Forelimb muscle (tissue), 1 donor: Measurements from ENCODE around the gene SORCS2. TPM values are rescaled to one million over a fixed set of nuclear protein-coding genes. Genes with fewer than 3 reads are reported as not detected.

Experiments used
- DNase-seq: peaks from one replicate; pipeline ENCODE4 v3.0.0-alpha.2; 2013; ENCODE audit warnings: low read depth
- polyA plus RNA-seq: library from polyadenylated mRNA; unstranded; fragments of 120-200 nt; gene quantifications from one replicate; pipeline ENCODE4 v1.2.1, GENCODE V29; 2013; ENCODE audit not compliant: insufficient read length

SORCS2 gene
- polyA plus RNA-seq, 1 donor: 8.8 TPM

- no peak for DNase-seq
These were observed 331.8 kb downstream of the SORCS2 start for GRCh38 chr4:7524064-7524682.

DNA sequence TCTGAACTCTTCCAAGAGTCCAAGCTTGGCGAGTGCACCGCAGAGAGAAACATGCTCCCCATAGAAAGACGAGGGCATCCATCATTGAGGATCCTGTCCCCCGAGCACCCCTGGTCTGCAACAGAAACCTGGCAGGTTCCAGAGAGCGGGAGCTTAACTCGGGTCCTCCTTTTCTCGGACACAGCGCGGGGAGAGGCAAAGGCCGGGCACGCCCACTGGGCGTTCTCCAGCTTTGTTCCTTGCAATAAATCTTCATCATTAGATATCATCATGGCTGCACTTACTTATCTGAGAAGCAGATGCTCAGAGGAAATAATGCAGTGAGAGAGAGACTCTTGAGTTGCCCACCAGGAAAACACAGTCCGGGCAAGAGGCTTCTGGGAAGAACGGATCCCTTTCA lies 332.5 kb downstream of the SORCS2 start:
- DNase-seq: no peak

- no peak for DNase-seq
These were observed 334.2 kb downstream of the SORCS2 start for GRCh38 chr4:7526491-7526890.

DNA sequence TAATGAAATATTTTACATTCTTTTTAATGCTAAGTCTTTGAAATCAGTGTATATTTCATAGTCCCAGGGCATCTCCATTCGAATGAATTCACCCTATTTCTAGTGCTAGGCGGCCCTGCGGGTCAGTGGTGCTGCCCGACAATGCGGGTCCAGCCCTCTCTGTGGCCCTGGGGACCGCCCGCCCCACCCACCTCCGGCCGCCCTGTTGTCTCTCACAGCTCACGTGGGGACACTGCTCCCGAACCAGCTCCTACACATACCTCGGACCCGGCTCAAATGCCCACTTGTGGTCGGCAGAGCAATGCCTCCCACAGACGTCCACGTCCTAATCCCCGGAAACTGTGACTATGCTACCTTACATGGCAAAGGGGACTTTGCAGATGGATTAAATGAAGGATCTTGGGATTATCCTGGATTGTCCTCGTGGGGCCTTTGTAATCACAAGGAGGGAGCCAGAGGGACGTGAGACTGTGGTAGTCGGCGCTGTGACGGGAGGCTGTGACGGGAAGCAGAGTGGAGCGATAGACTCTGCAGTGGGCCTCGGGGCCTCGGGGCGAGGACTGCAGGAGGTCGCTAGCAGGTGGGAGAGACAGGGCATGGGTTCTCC lies 334.7 kb downstream of the SORCS2 start:
- DNase-seq: no peak

DNA sequence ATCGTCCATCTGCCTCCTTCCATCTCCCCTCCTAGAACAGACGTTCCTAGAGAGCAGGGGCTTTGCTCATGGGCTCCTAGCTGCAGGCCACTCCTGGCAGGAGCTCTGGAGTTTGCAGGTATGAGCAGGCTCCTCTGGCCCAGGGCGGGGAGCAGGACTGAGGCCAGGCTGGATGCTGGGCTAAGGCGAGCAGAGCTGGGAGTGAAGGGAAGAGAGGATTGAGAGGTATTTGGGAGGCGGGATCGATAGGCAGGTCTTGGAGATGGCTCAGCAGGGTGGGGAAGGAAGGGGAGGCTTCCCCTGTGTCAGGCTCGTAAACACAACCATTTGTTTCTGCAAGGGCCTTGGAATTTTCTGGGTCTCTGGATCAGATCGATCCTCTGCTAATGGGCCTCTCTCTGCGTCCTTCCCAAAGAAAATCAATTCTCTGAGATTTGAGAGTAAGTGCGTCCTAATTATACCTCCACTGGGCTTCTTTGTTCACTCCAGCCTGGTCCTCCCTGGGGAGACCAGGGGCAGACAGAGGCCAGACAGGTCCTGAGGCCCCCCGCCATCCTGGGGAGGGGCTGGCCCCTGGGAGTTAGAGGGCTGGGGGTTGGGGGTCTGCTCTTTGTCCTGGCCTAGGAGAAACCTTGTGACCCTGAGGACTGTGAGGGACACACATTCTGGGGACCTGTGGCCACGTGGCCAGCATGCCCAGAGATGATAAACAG lies 337.2 kb downstream of the SORCS2 start:
- DNase-seq: no peak

DNA sequence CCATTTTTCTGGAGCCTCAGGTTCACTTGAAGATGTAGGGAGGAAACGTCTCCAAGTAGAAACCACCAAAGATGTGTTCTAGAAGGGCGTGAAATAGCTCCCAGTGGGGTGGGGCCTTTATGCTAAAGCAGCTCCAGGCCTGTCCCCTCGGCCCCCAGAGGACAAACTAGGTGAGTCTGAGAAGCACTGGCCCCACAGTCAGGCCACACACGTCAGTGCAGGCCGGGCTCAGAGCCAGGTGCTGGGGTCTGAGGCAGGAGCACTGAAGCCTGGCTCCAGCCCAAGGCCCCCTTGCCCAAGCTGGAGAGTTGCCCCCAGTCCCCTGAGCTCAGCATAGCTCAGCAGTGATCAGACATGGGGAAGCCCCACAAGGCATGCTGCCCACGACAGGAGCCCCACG lies 337.7 kb downstream of the SORCS2 start:
- DNase-seq: no peak

DNA sequence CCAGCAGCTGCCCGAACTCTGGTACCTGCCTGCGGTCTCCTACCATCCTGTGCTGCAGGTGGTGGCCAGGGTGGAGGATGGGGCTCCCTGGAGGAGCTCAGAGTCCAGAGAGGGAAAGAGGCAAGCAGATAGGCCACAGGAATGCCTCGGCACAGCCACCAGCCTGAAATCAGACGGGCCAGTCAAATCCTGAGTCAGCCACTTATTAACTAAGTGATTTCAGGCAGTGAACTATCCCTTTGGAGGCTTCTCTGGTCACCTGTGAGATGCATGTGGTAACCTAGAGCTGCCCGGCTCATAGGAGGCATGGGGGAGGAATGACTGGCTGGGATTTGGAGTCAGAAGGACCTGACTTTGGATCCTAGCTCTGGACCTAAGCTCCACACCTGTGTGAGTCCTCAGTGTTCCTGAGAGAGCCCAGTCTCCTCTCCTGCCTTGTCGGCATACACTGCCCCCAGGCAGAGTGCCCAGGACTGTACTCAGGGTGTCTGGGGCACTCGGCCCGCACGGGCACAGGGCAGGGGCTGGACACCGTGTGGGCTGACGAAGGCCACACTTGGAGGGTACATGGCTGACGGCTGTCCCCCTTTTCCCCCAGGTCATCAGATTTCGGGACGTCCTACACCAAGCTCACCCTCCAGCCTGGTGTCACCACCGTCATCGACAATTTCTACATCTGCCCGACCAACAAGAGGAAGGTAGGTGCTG lies 338.7 kb downstream of the SORCS2 start:
- DNase-seq: no peak

DNA sequence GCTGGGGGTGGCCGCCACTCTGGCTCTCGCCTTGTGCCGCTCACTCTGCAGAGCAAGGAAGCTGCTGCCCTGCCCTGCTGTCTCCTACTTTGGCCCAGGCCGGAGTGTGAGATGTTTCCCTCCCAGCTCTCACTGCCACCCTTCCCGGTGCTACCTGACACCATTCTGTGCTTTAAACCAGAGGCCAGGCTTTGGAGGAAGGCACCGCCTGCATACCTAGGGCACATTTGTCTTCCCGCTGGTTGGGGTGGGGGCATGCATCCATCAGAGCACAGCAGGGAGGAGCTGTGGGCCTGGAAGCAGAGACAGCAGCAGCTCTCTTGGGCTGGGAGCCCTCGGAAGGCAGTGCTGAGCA lies 339.3 kb downstream of the SORCS2 start:
- no peak for DNase-seq

DNA sequence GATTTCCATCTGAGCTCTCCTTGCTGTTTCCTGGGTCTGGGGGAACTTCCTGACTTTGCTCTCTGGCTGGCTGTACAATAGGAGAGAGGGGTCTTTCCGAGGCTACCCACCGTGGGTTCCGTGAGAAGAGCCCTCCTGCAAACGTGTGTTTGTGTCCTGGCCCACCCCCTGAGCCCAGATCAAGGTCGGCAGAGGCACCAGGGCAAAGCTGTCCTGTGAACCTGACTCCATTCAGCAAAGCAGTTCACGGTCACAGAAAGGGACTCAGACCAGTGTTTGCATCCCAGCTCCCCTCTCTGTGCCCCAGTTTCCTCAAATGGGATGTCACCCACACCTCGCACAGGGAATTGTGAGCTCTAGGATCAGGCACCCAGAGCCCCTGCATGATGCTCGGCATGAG lies 339.7 kb downstream of the SORCS2 start:
- DNase-seq: no peak

DNA sequence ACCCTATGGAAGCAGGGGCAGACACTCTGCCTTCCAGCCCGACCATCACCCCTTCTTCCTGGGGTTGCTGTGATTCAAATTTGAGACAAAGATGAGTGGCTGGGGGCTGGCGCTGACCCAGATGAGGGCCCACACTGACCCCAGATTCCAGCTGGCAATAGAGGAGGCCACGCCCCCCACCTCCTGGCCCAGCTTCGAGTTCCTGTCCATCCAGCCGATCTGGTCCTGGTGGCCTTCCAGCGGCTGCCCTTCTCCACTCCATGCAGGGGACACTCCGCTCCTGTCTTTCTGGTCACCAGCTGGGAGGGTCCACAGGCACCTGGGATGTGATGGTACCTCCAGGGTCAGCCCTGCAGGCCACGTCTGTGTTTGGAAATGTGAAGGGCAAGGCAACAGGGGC lies 340.9 kb downstream of the SORCS2 start:
- DNase-seq: no peak

- no peak for DNase-seq
These were observed 342.8 kb downstream of the SORCS2 start for GRCh38 chr4:7535094-7535493.

GRCh38 chr4:7535619-7536018 lies 343.3 kb downstream of the SORCS2 start:
- DNase-seq: no peak

- no peak for DNase-seq
These were observed 344.5 kb downstream of the SORCS2 start for GRCh38 chr4:7536876-7537275.

DNA sequence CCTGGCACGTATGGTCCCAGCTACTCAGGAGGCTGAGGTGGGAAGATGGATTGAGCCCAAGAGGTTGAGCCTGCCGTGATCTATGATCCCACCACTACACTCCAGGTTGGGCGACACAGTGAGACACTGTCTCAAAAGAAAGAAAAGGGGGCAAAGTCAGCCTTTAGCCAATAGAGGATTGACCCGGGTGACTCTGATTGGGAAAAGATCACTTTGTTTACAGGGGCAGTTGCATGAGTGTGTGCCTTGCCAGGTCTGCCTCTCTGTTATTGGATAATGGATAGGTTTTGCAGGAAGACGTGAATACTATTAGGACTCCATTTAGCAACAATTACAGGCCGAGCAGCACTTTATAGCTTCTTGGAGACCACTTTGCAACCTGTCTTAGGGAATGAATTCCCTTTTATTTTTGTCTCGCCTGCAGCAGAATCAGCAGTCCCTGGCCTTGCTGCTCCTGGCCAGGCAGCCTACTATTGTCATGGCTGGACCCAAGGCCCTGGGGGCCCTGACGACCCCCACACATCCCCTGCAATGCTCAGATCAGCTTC lies 345.6 kb downstream of the SORCS2 start:
- no peak for DNase-seq

DNA sequence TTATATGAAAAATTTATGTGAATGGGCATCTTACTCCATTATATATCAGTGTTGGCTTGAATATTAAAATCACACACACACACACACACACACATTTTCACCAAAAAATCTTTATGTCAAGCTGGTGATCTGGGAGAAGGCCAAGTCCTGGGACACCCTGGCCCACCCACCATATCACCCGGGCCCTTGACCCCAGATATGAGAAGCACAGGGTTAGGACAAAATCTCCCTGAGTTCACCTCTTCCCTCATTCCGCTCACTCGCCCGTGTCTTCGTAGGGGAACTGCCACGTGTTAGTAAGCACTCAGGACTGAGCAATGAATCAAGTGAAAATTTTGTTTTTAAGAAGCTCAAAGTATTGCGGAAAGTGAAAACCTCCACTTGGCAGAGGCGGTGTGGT lies 346.2 kb downstream of the SORCS2 start:
- DNase-seq: no peak

GRCh38 chr4:7539186-7539585 lies 346.8 kb downstream of the SORCS2 start:
- no peak for DNase-seq

- DNase-seq: no peak
These were observed 347.3 kb downstream of the SORCS2 start for GRCh38 chr4:7539659-7540058.

DNA sequence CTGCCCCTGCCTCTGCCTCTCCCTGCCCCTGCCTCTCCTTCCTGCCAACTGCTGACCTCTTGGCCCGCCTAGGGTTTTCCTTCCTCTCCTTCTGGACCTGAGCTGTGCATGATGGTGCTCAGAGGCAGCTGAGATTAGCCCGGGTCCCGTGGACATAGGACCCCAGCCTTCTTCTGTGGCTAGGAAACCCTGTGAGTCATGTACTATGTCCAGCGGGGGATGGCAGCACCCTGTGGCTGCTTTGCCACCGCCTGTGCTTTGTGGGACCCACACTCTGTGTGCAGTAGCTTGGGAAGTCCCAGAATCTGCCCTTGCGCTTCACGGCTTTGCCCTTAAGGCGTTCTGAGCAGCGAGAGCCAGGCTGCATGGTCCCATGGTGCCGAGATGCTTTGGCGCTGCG lies 347.9 kb downstream of the SORCS2 start:
- DNase-seq: no peak

DNA sequence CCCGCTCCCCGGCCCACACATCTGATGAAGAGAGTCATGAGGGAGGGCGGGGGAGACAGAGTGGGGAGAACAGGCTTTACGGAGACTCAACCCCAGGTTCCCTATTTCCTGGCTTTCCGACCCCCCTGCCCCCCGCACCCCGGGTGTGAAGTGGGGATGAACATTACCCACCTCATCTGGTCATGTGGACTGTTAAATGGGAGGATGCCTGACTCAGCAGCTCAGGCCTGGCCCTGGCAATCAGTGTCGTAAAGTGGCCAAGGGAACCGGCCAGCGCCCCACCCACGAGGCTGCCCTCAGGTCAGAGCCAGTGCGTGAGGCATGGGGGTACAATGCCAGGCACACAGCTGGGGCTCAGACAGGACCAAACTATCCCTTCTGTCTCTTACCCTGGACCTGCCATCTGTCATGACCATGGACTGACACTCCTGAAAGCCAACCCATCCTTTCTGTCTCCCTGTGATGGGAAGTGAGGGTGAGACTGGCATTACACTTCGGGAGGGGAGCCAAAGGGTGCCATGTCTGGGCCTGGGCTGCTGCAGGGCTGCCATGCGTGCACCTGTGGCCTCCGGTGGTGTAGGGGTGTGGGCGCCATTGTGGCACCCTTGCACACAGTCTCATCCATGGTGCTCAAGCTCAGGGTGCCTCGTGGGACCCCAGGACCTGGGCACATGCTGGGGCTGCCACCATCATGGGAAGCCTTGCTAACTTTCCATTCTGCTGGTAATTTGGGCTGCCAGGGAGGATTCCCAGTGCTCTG lies 348.5 kb downstream of the SORCS2 start:
- DNase-seq: no peak

DNA sequence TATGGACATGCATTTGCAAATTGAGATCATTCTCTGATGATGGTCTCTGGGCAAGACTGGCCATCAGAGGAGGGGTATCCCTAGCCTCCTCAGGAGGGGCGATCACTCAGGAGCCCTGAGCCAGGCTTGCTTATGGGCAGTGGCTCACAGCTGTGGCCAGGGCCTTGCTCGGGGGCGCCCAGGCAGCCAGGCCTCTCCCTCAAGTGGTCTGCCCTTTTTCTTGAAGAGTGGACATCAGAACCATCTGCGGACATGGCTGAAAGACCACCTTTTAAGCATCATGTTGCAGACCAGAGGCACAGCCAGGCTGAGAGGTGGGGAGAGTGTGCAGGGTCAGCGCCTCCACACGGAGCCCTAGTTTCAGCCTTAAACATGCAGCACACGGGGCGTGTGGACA lies 349.1 kb downstream of the SORCS2 start:
- DNase-seq: no peak

DNA sequence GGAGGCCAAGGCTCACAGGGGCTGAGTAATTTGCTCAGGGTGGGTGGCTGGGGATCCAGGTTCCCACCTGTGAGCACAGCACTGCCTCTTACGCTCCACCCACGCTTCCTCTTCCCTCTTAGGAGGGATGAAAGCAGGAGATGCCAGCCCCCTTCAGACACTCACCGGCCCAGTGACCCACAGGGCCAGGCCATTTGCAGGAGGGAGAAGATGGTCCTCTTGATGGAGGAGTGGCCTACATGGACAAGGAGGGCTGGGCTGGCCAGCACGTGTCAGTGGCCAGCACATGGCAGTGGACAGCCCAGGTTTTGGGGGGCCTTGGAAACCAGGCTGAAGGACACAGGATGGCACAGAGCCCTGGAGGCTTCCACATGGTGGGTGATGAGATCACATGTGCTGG lies 350.4 kb downstream of the SORCS2 start:
- DNase-seq: no peak
